Neural cell (in vitro differentiated cells): ENCODE measurements around the gene KIFAP3.

Source experiments
- CTCF ChIP-seq: fragments of 450-650 bp; IDR thresholded peaks from 2 replicates; pipeline ENCODE4 v1.5.1; 2014; ENCODE audit warnings: antibody characterized with exemption, mild to moderate bottlenecking, moderate library complexity; ENCODE audit not compliant: poor library complexity, severe bottlenecking
- EP300 ChIP-seq: fragments of 450-650 bp; conservative IDR thresholded peaks from 2 replicates; pipeline ENCODE4 v1.6.1; 2014; ENCODE audit warnings: antibody characterized with exemption, mild to moderate bottlenecking, moderate library complexity; ENCODE audit not compliant: poor library complexity, severe bottlenecking
- EZH2 ChIP-seq: fragments of 200-600, 300-800 bp; shearing (Covaris generic), sonication (generic); IDR thresholded peaks from 2 replicates; pipeline ENCODE4 v1.6.1; 2014; ENCODE audit warnings: antibody characterized with exemption, low read length, borderline replicate concordance, mild to moderate bottlenecking; ENCODE audit not compliant: insufficient read depth, poor library complexity, severe bottlenecking
- MXI1 ChIP-seq: fragments of 450-650 bp; conservative IDR thresholded peaks from 2 replicates; pipeline ENCODE4 v1.6.1; 2014; ENCODE audit warnings: antibody characterized with exemption, mild to moderate bottlenecking; ENCODE audit not compliant: poor library complexity, severe bottlenecking
- TAF1 ChIP-seq: IDR thresholded peaks from 2 replicates; pipeline ENCODE4 v1.6.1; 2012; ENCODE audit warnings: low read depth

GRCh38 chr1:169899519-169900217 lies 174.8 kb downstream of the KIFAP3 start:
- no peak for TF ChIP-seq EP300
- TF ChIP-seq MXI1: no peak
- TF ChIP-seq TAF1: no peak
- TF ChIP-seq CTCF: no peak
- no peak for TF ChIP-seq EZH2
